Measurements from ENCODE around the gene STRBP.

The STRBP gene

GRCh38 chr9:123097430-123098095 lies 170.8 kb downstream of the STRBP start:
- no peak for DNase-seq (ENCODE audit: low spot score)

GRCh38 chr9:123096987-123097386 lies 171.4 kb downstream of the STRBP start:
- no peak for DNase-seq (ENCODE audit: low spot score)

- no peak for DNase-seq (ENCODE audit: low spot score)
Observed at GRCh38 chr9:123093141-123093540, 175.2 kb downstream of the STRBP start.

- no peak for DNase-seq (ENCODE audit: low spot score)
Observed at GRCh38 chr9:123091459-123091858, 176.9 kb downstream of the STRBP start.

- DNase-seq (ENCODE audit: low spot score): no peak
Observed at GRCh38 chr9:123090956-123091355, 177.4 kb downstream of the STRBP start.

DNA sequence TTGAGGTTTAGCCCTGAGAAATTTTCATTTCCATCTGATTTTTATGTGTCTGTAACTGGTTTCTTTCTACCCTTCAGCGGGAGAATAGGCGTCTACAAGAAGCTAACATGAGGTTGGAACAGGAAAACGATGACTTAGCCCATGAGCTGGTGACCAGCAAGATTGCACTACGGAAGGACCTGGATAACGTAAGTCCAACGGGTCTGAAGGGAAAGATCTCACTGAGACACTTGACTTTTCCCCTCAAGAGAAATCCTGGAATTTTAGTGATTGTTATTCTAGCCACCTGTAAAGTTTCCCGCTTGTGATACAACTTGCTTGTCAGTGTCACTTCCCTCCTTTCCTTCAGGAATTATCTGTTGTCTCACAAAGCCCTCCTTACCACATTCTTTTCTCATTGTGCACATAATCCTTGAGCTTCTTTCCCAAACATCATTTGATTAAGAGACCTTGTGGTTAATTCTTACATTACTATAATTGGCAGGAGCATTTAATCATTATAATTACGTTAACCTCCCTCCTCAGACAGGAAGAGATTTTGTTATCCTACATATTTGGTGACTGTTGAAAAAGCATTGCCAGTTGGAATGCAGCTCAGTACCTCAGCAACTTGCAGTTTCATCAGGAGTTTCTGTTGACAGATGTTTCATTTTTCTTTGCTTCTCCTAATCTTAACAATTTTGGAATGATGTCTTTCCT lies 178.0 kb downstream of the STRBP start:
- no peak for DNase-seq (ENCODE audit: low spot score)

DNA sequence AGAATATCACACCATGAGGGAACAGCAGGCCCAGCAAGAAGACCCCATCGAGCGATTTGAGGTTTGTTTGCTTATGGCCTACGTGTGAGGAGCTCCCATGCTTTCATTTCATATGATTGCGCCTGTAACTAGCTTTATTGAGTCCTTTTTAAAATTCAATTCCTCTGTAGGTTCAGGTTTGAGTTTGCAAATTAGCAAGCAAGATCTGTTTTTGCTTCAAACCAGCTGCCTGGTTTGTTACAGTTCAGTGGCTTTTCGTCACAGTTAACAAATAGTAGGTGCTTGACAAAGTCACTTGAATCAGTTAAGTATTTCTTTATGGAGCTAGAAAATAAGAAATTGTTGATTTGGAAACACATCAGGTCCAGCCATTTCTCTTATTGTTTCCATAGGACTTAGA lies 178.6 kb downstream of the STRBP start:
- DNase-seq (ENCODE audit: low spot score): no peak

DNA sequence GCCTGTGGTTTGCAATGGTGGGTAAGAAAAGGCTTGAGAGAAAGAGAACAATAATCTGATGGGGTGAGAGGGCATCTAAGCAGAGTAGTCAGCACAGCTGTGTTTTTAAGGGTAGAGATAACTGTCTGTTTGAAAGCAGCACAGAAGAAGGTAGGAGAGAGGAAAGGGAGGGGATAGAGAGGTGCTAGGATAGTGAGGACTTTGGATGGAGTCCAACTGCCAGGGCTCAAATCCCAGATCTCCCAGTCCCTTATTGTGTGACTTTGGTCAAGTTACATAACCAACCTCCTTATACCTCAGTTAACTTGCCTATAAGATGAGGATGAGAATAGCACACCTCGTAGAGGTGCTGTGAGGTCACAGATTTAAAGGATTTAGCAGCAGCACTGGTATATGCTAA lies 179.3 kb downstream of the STRBP start:
- DNase-seq (ENCODE audit: low spot score): no peak

DNA sequence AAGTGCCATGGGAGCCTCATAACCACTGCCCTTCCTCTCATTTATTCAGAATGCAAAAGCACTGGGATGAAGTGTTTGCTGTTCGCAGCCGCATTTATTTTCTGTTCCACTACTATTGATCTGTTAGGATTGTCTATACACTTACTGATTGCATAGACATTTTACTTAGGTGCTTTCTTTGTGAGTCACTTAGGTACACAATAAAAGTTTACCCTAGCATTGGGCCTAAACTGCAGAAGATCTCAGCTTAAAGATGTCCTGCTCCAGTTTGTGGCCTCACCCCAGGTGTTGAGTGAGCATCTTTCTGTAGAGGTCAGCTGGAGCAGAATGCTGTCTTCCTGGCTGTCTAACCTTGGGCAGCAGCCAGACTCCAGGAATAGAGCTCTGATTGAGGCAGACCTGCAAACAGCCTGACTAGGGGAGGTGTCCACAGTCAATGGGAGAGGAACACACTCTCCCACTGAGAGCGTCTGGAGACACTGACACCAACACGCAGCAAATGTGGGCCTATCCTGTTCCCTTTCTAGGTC lies 181.0 kb downstream of the STRBP start:
- no peak for DNase-seq (ENCODE audit: low spot score)

GRCh38 chr9:123085916-123086315 lies 182.5 kb downstream of the STRBP start:
- DNase-seq (ENCODE audit: low spot score): no peak

DNA sequence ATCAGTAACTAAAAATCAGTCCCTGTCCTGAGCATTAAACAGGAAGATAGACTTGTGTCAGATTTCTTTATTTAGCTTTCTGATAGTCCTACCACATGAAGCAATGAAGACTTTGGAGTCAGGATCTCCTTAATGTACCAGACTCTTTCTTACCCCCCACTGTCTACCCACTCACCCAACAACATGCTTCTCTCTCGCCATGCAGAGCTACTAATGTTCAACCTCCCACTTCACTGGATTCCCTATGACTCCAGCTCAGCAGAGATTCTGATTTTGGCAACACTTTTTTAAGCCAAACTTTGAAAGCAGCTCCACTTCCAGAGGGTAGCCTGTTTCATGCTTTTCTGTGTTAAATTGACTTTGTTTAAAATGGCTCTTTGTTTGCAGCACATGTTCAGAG lies 184.1 kb downstream of the STRBP start:
- DNase-seq (ENCODE audit: low spot score): no peak

- no peak for DNase-seq (ENCODE audit: low spot score)
Observed at GRCh38 chr9:123083680-123084079, 184.7 kb downstream of the STRBP start.

DNA sequence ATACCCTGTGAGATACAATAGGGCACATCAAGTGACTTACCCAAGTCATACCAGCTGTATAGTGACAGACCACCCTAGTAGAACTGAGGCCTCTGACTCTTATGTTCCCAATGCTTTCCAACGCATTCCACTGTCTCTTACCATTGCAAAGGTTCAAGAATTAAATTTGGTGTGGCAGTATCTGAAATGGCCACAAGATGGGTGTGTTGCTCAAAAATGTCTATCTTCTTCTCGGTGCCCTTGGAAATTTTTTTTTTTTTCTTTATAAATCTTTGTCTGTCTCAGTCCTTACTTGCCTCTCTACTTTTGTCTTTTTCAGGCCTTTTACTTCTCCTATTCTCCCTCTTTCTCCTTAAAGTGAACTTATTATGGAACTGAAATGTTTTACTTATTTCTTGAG lies 186.6 kb downstream of the STRBP start:
- DNase-seq (ENCODE audit: low spot score): no peak

- no peak for DNase-seq (ENCODE audit: low spot score)
Observed at GRCh38 chr9:123080444-123080843, 187.9 kb downstream of the STRBP start.

DNA sequence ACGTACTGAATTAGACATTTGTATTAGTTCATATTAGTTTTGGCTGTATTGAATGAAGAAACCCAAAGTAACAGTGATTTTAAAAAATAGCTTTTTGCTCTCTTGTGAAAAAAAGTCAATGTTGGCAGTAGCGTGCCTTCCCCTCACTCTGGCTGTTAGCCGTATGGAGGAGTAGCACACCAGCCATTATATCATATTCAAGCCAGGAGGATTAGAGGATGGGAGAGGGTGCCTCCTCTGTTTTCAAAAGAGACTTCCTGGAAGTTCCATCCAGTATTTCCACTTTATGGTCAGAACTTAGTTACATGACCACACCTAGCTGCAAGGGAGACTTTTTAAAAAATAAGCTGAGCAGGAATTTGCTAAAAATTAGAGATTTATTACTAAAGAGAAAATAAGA lies 193.8 kb downstream of the STRBP start:
- no peak for DNase-seq (ENCODE audit: low spot score)

- no peak for DNase-seq (ENCODE audit: low spot score)
Observed at GRCh38 chr9:123073991-123074422, 194.4 kb downstream of the STRBP start.

- DNase-seq (ENCODE audit: low spot score): no peak
Observed at GRCh38 chr9:123073441-123073840, 194.9 kb downstream of the STRBP start.

GRCh38 chr9:123072407-123072995 lies 195.9 kb downstream of the STRBP start:
- DNase-seq (ENCODE audit: low spot score): no peak

Data from hepatic stellate cell (primary cell).